A549 (cell line): ENCODE measurements around the gene IGF2BP3. TPM values are rescaled to one million over a fixed set of nuclear protein-coding genes. Genes with fewer than 3 reads are reported as not detected.
A peak's percentile ranks its signal among the peaks of the same experiment; 100 is the strongest.

Source experiments
- ATAC-seq, 2 experiments: fragments of 200-7000 bp in 1 of 2; fragments of >200 bp in 1 of 2; cut with Nextera tagmentation in 1 of 2; cut with Tn5 transposase in 1 of 2; 3 replicates each; pipeline versions ENCODE4 v1.8.0 to v1.9.1; 2018 to 2020; ENCODE audit warnings: mild to moderate bottlenecking in 1 of 2, moderate library complexity in 1 of 2
- CTCF ChIA-PET: fragments of 300-600 bp; sonication (Branson Sonifier 250); formaldehyde crosslinking; extraction: SDS; loops from one replicate; lab custom pipeline; 2021; ENCODE audit warnings: antibody characterized with exemption, inconsistent platforms; lab: Yijun Ruan, JAX
- POLR2A ChIA-PET: fragments of 350-600 bp; formaldehyde crosslinking; extraction: SDS; loops from one replicate; lab custom pipeline; 2021; ENCODE audit warnings: antibody characterized with exemption, inconsistent platforms; lab: Yijun Ruan, JAX
- DNase-seq, 2 experiments: peaks; one replicate each; pipeline versions ENCODE4 v3.0.0 to v3.0.0-alpha.2; 2011 to 2016; ENCODE audit warnings: low read depth in 1 of 2, low spot score in 1 of 2
- FAIRE-seq: peaks from 2 replicates; lab custom pipeline; 2011; peaks lifted over from hg19 to GRCh38; lab: Jason Lieb, UNC
- H3K27ac ChIP-seq, 2 experiments: fragments of >200 bp; sonication (Bioruptor Twin); formaldehyde crosslinking; 3 replicates each; pipeline ENCODE4 v1.5.1; 2016 to 2017
- H3K4me1 ChIP-seq: fragments of >200 bp; sonication (Bioruptor Twin); formaldehyde crosslinking; 3 replicates; pipeline ENCODE4 v1.6.1; 2016
- H3K4me2 ChIP-seq: fragments of >200 bp; sonication (Bioruptor Twin); formaldehyde crosslinking; 3 replicates; pipeline ENCODE4 v1.6.1; 2016
- H3K4me3 ChIP-seq: fragments of >200 bp; sonication (Bioruptor Twin); formaldehyde crosslinking; 3 replicates; pipeline ENCODE4 v1.5.1; 2016
- H3K9me3 ChIP-seq: fragments of >200 bp; sonication (Bioruptor Twin); formaldehyde crosslinking; 3 replicates; pipeline ENCODE4 v1.6.1; 2016
- CBX8 ChIP-seq: fragments of 200-600 bp; sonication (generic); IDR thresholded peaks from 2 replicates; pipeline ENCODE4 v1.6.1; 2016
- ESRRA ChIP-seq: fragments of 150-350 bp; IDR thresholded peaks from 2 replicates; pipeline ENCODE4 v1.6.1; 2014; ENCODE audit warnings: mild to moderate bottlenecking, low read length, borderline replicate concordance
- FOSB ChIP-seq: fragments of 250-450 bp; sonication (Bioruptor Pico); IDR thresholded peaks from 2 replicates; pipeline ENCODE4 v1.5.0; 2020; ENCODE audit warnings: mild to moderate bottlenecking, moderate library complexity
- FOSL2 ChIP-seq, 2 experiments: fragments of 450-650 bp in 1 of 2; fragments of >200 bp in 1 of 2; sonication (Bioruptor Twin) in 1 of 2; formaldehyde crosslinking; IDR thresholded peaks; 2 replicates each; pipeline versions ENCODE4 v1.5.0 to v1.6.1; 2016 to 2020; ENCODE audit warnings: mild to moderate bottlenecking in 1 of 2, moderate library complexity in 1 of 2
- GATA3 ChIP-seq: IDR thresholded peaks from 2 replicates; pipeline ENCODE4 v1.6.1; 2012; ENCODE audit warnings: borderline replicate concordance
- HEYL ChIP-seq: fragments of 250-450 bp; sonication (Bioruptor Pico); IDR thresholded peaks from 2 replicates; pipeline ENCODE4 v1.8.0; 2021; ENCODE audit warnings: mild to moderate bottlenecking, moderate library complexity
- HOXA7 ChIP-seq: fragments of 250-450 bp; sonication (Bioruptor Pico); IDR thresholded peaks from 2 replicates; pipeline ENCODE4 v1.5.0; 2020; ENCODE audit warnings: mild to moderate bottlenecking, moderate library complexity
- HOXB13 ChIP-seq: fragments of 250-450 bp; sonication (Bioruptor Pico); IDR thresholded peaks from 2 replicates; pipeline ENCODE4 v1.5.0; 2020; ENCODE audit warnings: low read depth, mild to moderate bottlenecking, moderate library complexity
- HOXB5 ChIP-seq: fragments of 250-450 bp; sonication (Bioruptor Pico); IDR thresholded peaks from 2 replicates; pipeline ENCODE4 v1.5.0; 2020; ENCODE audit warnings: mild to moderate bottlenecking, moderate library complexity
- JUNB ChIP-seq: fragments of >200 bp; sonication (Bioruptor Twin); formaldehyde crosslinking; IDR thresholded peaks from 2 replicates; pipeline ENCODE4 v1.6.1; 2016
- KDM1A ChIP-seq: fragments of 200-600 bp; sonication (generic); IDR thresholded peaks from 2 replicates; pipeline ENCODE4 v1.6.1; 2016; ENCODE audit warnings: low read depth, mild to moderate bottlenecking
- KDM5A ChIP-seq: fragments of 200-600 bp; sonication (generic); IDR thresholded peaks from 2 replicates; pipeline ENCODE4 v1.6.1; 2016; ENCODE audit warnings: antibody characterized with exemption, mild to moderate bottlenecking
- MAFK ChIP-seq: fragments of 450-650 bp; IDR thresholded peaks from 2 replicates; pipeline ENCODE4 v1.6.1; 2014; ENCODE audit not compliant: partially characterized antibody
- MYC ChIP-seq: IDR thresholded peaks from 2 replicates; pipeline ENCODE4 v1.6.1; 2012; ENCODE audit warnings: mild to moderate bottlenecking, inconsistent platforms, low read length, improper control_type of control experiment, borderline replicate concordance
- POLR2AphosphoS2 ChIP-seq: conservative IDR thresholded peaks from 2 replicates; pipeline ENCODE4 v1.6.1; 2012; ENCODE audit warnings: low read length, improper control_type of control experiment, inconsistent platforms
- RCOR1 ChIP-seq: fragments of 150-350 bp; IDR thresholded peaks from 2 replicates; pipeline ENCODE4 v1.6.1; 2014; ENCODE audit warnings: antibody characterized with exemption, low read length, low read depth
- RNF2 ChIP-seq: fragments of 200-600 bp; sonication (generic); IDR thresholded peaks from 2 replicates; pipeline ENCODE4 v1.6.1; 2016; ENCODE audit warnings: low read depth, mild to moderate bottlenecking, antibody characterized with exemption, moderate library complexity, borderline replicate concordance
- SMC3 ChIP-seq: fragments of >200 bp; sonication (Bioruptor Twin); formaldehyde crosslinking; IDR thresholded peaks from 3 replicates; pipeline ENCODE4 v1.6.1; 2018; ENCODE audit warnings: inconsistent platforms
- SREBF2 ChIP-seq: fragments of 450-650 bp; IDR thresholded peaks from 2 replicates; pipeline ENCODE4 v1.6.1; 2014; ENCODE audit warnings: mild to moderate bottlenecking, moderate library complexity
- TFCP2L1 ChIP-seq: fragments of 250-450 bp; sonication (Bioruptor Pico); IDR thresholded peaks from 2 replicates; pipeline ENCODE4 v1.5.0; 2021; ENCODE audit warnings: mild to moderate bottlenecking
- ZFP36 ChIP-seq: fragments of 450-650 bp; IDR thresholded peaks from 2 replicates; pipeline ENCODE4 v1.6.1; 2014; ENCODE audit warnings: borderline replicate concordance; ENCODE audit not compliant: partially characterized antibody
- ZNF302 ChIP-seq: fragments of 250-450 bp; sonication (Bioruptor Pico); IDR thresholded peaks from 2 replicates; pipeline ENCODE4 v1.9.0; 2021; ENCODE audit warnings: inconsistent platforms, mild to moderate bottlenecking, moderate library complexity
- ZSCAN20 ChIP-seq: fragments of 250-450 bp; sonication (Bioruptor Pico); IDR thresholded peaks from 2 replicates; pipeline ENCODE4 v1.8.0; 2022; ENCODE audit warnings: mild to moderate bottlenecking, moderate library complexity
- WGBS: methylation state at CpG from one replicate; pipeline ENCODE4 v1.1.6; 2017; ENCODE audit errors: missing lambda C conversion rate; 5-methylcytosine and 5-hydroxymethylcytosine counted together
- polyA plus RNA-seq, 4 experiments: library from polyadenylated mRNA; depleted of rRNA in 3 of 4; stranded (reverse); fragments of >200 nt; fragmentation: RNase III in 1 of 4; extraction: RNeasy Plus Mini Kit Qiagen cat#74134 plus additional on column Dnase treatment in 1 of 4; gene quantifications; 2 replicates in 3 of 4; 3 replicates in 1 of 4; pipeline ENCODE4 v1.2.3, GENCODE V29; 2011 to 2017
- TF ChIP-seq, protein P1 (sequence below): fragments of >200 bp; sonication (Bioruptor Twin); formaldehyde crosslinking; IDR thresholded peaks from 3 replicates; pipeline ENCODE4 v1.6.1; 2016
- TF ChIP-seq, protein P2 (sequence below): IDR thresholded peaks from 2 replicates; pipeline ENCODE4 v1.6.1; 2012
- TF ChIP-seq, protein P3 (sequence below): fragments of 450-650 bp; IDR thresholded peaks from 2 replicates; pipeline ENCODE4 v1.6.1; 2014; ENCODE audit warnings: antibody characterized with exemption
- TF ChIP-seq, protein P4 (sequence below): fragments of >200 bp; sonication (Bioruptor Twin); formaldehyde crosslinking; IDR thresholded peaks from 2 replicates; pipeline ENCODE4 v1.6.1; 2016
- TF ChIP-seq, protein P5 (sequence below): fragments of >200 bp; sonication (Bioruptor Twin); formaldehyde crosslinking; IDR thresholded peaks from 3 replicates; pipeline ENCODE4 v1.5.1; 2016
- TF ChIP-seq, protein P6 (sequence below): IDR thresholded peaks from 2 replicates; pipeline ENCODE4 v1.6.1; 2012; ENCODE audit warnings: low read depth, borderline replicate concordance
- TF ChIP-seq, protein P7 (sequence below): fragments of 250-450 bp; sonication (Bioruptor Pico); IDR thresholded peaks from 2 replicates; pipeline ENCODE4 v1.5.0; 2021; ENCODE audit warnings: mild to moderate bottlenecking, moderate library complexity, borderline replicate concordance
- TF ChIP-seq, protein P8 (sequence below): fragments of 150-350 bp; IDR thresholded peaks from 2 replicates; pipeline ENCODE4 v1.6.1; 2014; ENCODE audit warnings: low read depth, mild to moderate bottlenecking, low read length

IGF2BP3 gene
- polyA plus RNA-seq, 2 of the 4 experiments (the other 2 are of a cell fraction) = 26.7 to 62.0 TPM

DNA sequence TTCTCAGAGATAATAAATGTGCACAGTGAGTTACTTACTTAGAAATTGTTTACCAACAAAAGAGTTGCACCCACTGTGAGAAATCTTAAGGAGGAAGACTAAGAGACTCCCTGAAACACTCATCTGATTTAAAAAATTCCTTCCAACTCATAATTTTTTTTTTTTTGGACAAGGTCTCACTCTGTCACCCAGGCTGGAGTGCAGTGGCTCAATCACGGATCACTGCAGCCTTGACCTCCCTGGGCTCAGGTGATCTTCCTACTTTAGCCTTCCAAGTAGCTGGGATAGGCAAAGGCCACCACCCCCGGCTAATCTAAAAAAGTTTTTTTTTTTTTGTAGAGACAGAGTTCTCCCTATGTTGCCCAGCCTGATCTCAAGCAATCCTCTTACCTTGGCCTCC, 135.2 kb downstream of the IGF2BP3 start (continued):
- TF ChIP-seq, protein P1, sequence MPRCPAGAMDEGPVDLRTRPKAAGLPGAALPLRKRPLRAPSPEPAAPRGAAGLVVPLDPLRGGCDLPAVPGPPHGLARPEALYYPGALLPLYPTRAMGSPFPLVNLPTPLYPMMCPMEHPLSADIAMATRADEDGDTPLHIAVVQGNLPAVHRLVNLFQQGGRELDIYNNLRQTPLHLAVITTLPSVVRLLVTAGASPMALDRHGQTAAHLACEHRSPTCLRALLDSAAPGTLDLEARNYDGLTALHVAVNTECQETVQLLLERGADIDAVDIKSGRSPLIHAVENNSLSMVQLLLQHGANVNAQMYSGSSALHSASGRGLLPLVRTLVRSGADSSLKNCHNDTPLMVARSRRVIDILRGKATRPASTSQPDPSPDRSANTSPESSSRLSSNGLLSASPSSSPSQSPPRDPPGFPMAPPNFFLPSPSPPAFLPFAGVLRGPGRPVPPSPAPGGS = no peak
- no peak for TF ChIP-seq RCOR1

DNA sequence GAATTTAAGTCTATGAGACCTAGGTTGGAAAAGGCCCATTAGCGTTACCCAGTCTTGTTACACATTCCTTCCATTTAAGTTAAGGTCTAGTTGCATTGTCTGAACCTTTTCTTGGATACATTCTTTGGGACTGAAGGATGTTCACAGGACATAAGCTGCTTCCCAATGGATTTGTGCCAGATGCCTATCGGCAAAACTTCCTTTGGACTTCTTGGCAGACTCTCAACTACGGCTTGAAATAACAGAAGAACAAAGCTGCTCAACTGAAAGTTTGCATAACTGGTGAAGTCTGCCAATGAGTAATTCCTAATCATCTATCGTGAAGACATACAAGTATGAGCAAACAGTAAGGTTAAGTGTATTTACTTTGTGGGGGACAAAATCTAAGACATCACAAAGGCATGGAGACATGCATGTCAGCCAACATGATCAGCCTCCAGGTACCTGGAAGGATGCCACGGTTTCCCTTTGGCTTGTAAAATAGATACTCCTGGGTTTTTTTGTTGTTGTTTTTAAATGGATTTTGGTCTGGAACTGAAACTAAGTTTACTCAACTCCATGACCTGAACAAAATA, 135.7 kb downstream of the IGF2BP3 start:
- WGBS = 6% methylated on average over 5 of the region's 5 CpGs
- FAIRE-seq (peak; percentile 99), DNase-seq (peak; percentile 98), ATAC-seq (peak; percentile 88 to 89)
- ChIA-PET CTCF (interaction anchor here (0.6 to 4.0 kb wide), 7 partner anchors 12 to 90 kb away, joined by 3 to 21 read pairs (median 3); no protein-coding TSS in a partner anchor), POLR2A (interaction anchor here (2.8 kb wide), 1 partner anchor 35 kb away, joined by 18 read pairs; the partner anchor contains the start of gene MALSU1)
- Histone ChIP-seq H3K4me3 (peak overlapping the region; percentile 26; the same call in 2 of the 3 replicates), H3K4me1 (peaks cover 47% of the 10 kb centered on the region), H3K27ac (peak overlapping the region; percentile 75 to 91), H3K9me3 (peaks cover 21% of the 10 kb centered on the region), H3K4me2 (peak overlapping the region; percentile 88)
- TF ChIP-seq HEYL (CRISPR knock-in tag) (no peak), FOSL2 (IDR thresholded peaks at IDR 0.05) (peak; percentile 100), FOSL2 (CRISPR knock-in tag; IDR thresholded peaks at IDR 0.05) (peak; percentile 99), HOXA7 (CRISPR knock-in tag) (no peak), ZFP36 (peak; percentile 87), RCOR1 (no peak), POLR2AphosphoS2 (no peak), MYC (no peak), CBX8 (no peak), FOSB (CRISPR knock-in tag) (no peak), MAFK (peak; percentile 45), RNF2 (no peak), ZNF302 (CRISPR knock-in tag) (no peak), TFCP2L1 (CRISPR knock-in tag) (no peak), SMC3 (peak; percentile 34), ESRRA (no peak), SREBF2 (no peak), ZSCAN20 (CRISPR knock-in tag) (no peak), HOXB13 (CRISPR knock-in tag) (no peak), KDM1A (no peak), KDM5A (no peak), HOXB5 (CRISPR knock-in tag) (no peak), JUNB (peak; percentile 100), GATA3 (peak; percentile 100)
- TF ChIP-seq, protein P2, sequence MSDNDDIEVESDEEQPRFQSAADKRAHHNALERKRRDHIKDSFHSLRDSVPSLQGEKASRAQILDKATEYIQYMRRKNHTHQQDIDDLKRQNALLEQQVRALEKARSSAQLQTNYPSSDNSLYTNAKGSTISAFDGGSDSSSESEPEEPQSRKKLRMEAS = peak; percentile 96
- TF ChIP-seq, protein P3, sequence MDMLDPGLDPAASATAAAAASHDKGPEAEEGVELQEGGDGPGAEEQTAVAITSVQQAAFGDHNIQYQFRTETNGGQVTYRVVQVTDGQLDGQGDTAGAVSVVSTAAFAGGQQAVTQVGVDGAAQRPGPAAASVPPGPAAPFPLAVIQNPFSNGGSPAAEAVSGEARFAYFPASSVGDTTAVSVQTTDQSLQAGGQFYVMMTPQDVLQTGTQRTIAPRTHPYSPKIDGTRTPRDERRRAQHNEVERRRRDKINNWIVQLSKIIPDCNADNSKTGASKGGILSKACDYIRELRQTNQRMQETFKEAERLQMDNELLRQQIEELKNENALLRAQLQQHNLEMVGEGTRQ = no peak
- TF ChIP-seq, protein P4, sequence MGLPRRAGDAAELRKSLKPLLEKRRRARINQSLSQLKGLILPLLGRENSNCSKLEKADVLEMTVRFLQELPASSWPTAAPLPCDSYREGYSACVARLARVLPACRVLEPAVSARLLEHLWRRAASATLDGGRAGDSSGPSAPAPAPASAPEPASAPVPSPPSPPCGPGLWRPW = peak; percentile 93
- TF ChIP-seq, protein P5, sequence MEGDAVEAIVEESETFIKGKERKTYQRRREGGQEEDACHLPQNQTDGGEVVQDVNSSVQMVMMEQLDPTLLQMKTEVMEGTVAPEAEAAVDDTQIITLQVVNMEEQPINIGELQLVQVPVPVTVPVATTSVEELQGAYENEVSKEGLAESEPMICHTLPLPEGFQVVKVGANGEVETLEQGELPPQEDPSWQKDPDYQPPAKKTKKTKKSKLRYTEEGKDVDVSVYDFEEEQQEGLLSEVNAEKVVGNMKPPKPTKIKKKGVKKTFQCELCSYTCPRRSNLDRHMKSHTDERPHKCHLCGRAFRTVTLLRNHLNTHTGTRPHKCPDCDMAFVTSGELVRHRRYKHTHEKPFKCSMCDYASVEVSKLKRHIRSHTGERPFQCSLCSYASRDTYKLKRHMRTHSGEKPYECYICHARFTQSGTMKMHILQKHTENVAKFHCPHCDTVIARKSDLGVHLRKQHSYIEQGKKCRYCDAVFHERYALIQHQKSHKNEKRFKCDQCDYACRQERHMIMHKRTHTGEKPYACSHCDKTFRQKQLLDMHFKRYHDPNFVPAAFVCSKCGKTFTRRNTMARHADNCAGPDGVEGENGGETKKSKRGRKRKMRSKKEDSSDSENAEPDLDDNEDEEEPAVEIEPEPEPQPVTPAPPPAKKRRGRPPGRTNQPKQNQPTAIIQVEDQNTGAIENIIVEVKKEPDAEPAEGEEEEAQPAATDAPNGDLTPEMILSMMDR = no peak
- TF ChIP-seq, protein P6, sequence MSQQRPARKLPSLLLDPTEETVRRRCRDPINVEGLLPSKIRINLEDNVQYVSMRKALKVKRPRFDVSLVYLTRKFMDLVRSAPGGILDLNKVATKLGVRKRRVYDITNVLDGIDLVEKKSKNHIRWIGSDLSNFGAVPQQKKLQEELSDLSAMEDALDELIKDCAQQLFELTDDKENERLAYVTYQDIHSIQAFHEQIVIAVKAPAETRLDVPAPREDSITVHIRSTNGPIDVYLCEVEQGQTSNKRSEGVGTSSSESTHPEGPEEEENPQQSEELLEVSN = 0 out of 2 replicates have a peak, but pooled peaks have one; percentile 31
- TF ChIP-seq, protein P7, sequence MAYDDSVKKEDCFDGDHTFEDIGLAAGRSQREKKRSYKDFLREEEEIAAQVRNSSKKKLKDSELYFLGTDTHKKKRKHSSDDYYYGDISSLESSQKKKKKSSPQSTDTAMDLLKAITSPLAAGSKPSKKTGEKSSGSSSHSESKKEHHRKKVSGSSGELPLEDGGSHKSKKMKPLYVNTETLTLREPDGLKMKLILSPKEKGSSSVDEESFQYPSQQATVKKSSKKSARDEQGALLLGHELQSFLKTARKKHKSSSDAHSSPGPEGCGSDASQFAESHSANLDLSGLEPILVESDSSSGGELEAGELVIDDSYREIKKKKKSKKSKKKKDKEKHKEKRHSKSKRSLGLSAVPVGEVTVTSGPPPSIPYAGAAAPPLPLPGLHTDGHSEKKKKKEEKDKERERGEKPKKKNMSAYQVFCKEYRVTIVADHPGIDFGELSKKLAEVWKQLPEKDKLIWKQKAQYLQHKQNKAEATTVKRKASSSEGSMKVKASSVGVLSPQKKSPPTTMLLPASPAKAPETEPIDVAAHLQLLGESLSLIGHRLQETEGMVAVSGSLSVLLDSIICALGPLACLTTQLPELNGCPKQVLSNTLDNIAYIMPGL (CRISPR knock-in tag) = no peak
- TF ChIP-seq, protein P8, sequence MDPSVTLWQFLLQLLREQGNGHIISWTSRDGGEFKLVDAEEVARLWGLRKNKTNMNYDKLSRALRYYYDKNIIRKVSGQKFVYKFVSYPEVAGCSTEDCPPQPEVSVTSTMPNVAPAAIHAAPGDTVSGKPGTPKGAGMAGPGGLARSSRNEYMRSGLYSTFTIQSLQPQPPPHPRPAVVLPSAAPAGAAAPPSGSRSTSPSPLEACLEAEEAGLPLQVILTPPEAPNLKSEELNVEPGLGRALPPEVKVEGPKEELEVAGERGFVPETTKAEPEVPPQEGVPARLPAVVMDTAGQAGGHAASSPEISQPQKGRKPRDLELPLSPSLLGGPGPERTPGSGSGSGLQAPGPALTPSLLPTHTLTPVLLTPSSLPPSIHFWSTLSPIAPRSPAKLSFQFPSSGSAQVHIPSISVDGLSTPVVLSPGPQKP = no peak
